SH-SY5Y (cell line): ENCODE results near the gene SLC7A8.

ENCODE experiments used
- GATA2 ChIP-seq: IDR thresholded peaks from 2 replicates; pipeline ENCODE4 v1.6.1; 2011; ENCODE audit warnings: mild to moderate bottlenecking, low read depth, low read length
- GATA3 ChIP-seq: IDR thresholded peaks from 2 replicates; pipeline ENCODE4 v1.6.1; 2011; ENCODE audit warnings: low read depth, mild to moderate bottlenecking, low read length, moderate library complexity

Gene SLC7A8

GRCh38 chr14:23186913-23187654 lies 3.6 kb upstream of the SLC7A8 start:
- TF ChIP-seq GATA2 (no peak), GATA3 (no peak)

GRCh38 chr14:23185063-23185462 lies 1.6 kb upstream of the SLC7A8 start:
- TF ChIP-seq GATA2 (no peak), GATA3 (no peak)

GRCh38 chr14:23183158-23183470 lies 346 bp downstream of the SLC7A8 start:
- TF ChIP-seq GATA2, result no peak
- no peak for TF ChIP-seq GATA3

GRCh38 chr14:23182372-23183157 lies 895 bp downstream of the SLC7A8 start:
- TF ChIP-seq GATA2 (no peak), GATA3 (no peak)

GRCh38 chr14:23181946-23182345 lies 1.5 kb downstream of the SLC7A8 start:
- no peak for TF ChIP-seq GATA2
- no peak for TF ChIP-seq GATA3

- TF ChIP-seq GATA2, result no peak
- TF ChIP-seq GATA3, result no peak
Observed at GRCh38 chr14:23181453-23181852, 2.0 kb downstream of the SLC7A8 start.

GRCh38 chr14:23177181-23177580 lies 6.3 kb downstream of the SLC7A8 start:
- no peak for TF ChIP-seq GATA2
- TF ChIP-seq GATA3, result no peak

GRCh38 chr14:23175823-23176222 lies 7.6 kb downstream of the SLC7A8 start:
- TF ChIP-seq GATA2 (no peak), GATA3 (no peak)

- TF ChIP-seq GATA2 (no peak), GATA3 (no peak)
Observed at GRCh38 chr14:23174296-23175184, 8.9 kb downstream of the SLC7A8 start.

- TF ChIP-seq GATA3, result no peak
- TF ChIP-seq GATA2, result no peak
Observed at GRCh38 chr14:23173796-23174195, 9.7 kb downstream of the SLC7A8 start.

- no peak for TF ChIP-seq GATA3
- no peak for TF ChIP-seq GATA2
Observed at GRCh38 chr14:23173031-23173430, 10.4 kb downstream of the SLC7A8 start.

GRCh38 chr14:23172574-23172973 lies 10.9 kb downstream of the SLC7A8 start:
- TF ChIP-seq GATA3 (no peak), GATA2 (no peak)

- TF ChIP-seq GATA2 (no peak), GATA3 (no peak)
Observed at GRCh38 chr14:23172096-23172495, 11.4 kb downstream of the SLC7A8 start.

GRCh38 chr14:23171222-23171975 lies 12.1 kb downstream of the SLC7A8 start:
- TF ChIP-seq GATA3 (no peak), GATA2 (no peak)

- no peak for TF ChIP-seq GATA2
- TF ChIP-seq GATA3, result no peak
Observed at GRCh38 chr14:23169622-23170021, 13.8 kb downstream of the SLC7A8 start.
